CD14-positive monocyte (primary cell): ENCODE data around the gene ROBO1. TPM values are rescaled to one million over a fixed set of nuclear protein-coding genes. Genes with fewer than 3 reads are reported as not detected.

Experiments
- DNase-seq, 3 donors: peaks; one replicate each; pipeline ENCODE4 v3.0.0-alpha.2; 2011 to 2022
- H2AFZ ChIP-seq: 2 replicates; pipeline ENCODE4 v1.6.0; 2012; ENCODE audit warnings: mild to moderate bottlenecking, low read depth, low read length, inconsistent platforms; ENCODE audit not compliant: insufficient read depth, poor library complexity, severe bottlenecking
- H3K27ac ChIP-seq, 2 donors: 1 replicate in 1 of 2; 2 replicates in 1 of 2; pipeline ENCODE4 v1.5.1; 2012 to 2013; ENCODE audit warnings: low read length in 2 of 2, control low read depth in 1 of 2, inconsistent platforms in 1 of 2, low read depth in 1 of 2, mild to moderate bottlenecking in 1 of 2
- H3K27me3 ChIP-seq, 2 donors: one replicate each; pipeline versions ENCODE4 v1.6.0 to v1.6.1; 2011 to 2013; ENCODE audit warnings: low read length in 2 of 2; ENCODE audit not compliant: control insufficient read depth in 2 of 2, insufficient read depth in 2 of 2
- H3K36me3 ChIP-seq, 2 donors: replicated peaks in 1 of 2; 1 replicate in 1 of 2; 2 replicates in 1 of 2; pipeline versions ENCODE4 v1.5.1 to v1.6.1; 2012 to 2013; ENCODE audit warnings: low read length in 2 of 2, control low read depth in 1 of 2, inconsistent platforms in 1 of 2, mild to moderate bottlenecking in 1 of 2; ENCODE audit not compliant: insufficient read depth in 2 of 2, control insufficient read depth in 1 of 2
- H3K4me1 ChIP-seq, 2 donors: 1 replicate in 1 of 2; 2 replicates in 1 of 2; pipeline versions ENCODE4 v1.5.1 to v1.6.1; 2012 to 2013; ENCODE audit warnings: low read length in 2 of 2, control low read depth in 1 of 2, inconsistent platforms in 1 of 2, mild to moderate bottlenecking in 1 of 2, moderate library complexity in 1 of 2; ENCODE audit not compliant: insufficient read depth in 2 of 2, control insufficient read depth in 1 of 2
- H3K4me2 ChIP-seq: replicated peaks from 2 replicates; pipeline ENCODE3; 2012; ENCODE audit warnings: low read length, moderate library complexity, mild to moderate bottlenecking; ENCODE audit not compliant: poor library complexity, severe bottlenecking; ENCODE audit errors: extremely low read depth
- H3K4me3 ChIP-seq, 3 experiments: fragments of 200-600 bp in 1 of 3; sonication (generic) in 1 of 3; replicated peaks in 1 of 3; 1 replicate in 2 of 3; 2 replicates in 1 of 3; pipeline ENCODE4 v1.5.1; 2011 to 2013; ENCODE audit warnings: low read length in 3 of 3, mild to moderate bottlenecking in 3 of 3, control low read depth in 2 of 3, low read depth in 2 of 3, inconsistent platforms in 1 of 3, moderate library complexity in 1 of 3
- H3K79me2 ChIP-seq: 2 replicates; pipeline ENCODE4 v1.6.0; 2012; ENCODE audit warnings: mild to moderate bottlenecking, control low read depth, inconsistent platforms, low read length, moderate library complexity; ENCODE audit not compliant: insufficient read depth
- H3K9ac ChIP-seq: 2 replicates; pipeline ENCODE4 v1.6.0; 2017; ENCODE audit warnings: low read length, mild to moderate bottlenecking; ENCODE audit not compliant: insufficient read depth, poor library complexity, severe bottlenecking
- H3K9me3 ChIP-seq, 2 donors: replicated peaks in 1 of 2; 1 replicate in 1 of 2; 2 replicates in 1 of 2; pipeline versions ENCODE4 v1.5.1 to v1.6.1; 2012 to 2013; ENCODE audit warnings: low read length in 2 of 2, control low read depth in 1 of 2; ENCODE audit not compliant: control insufficient read depth in 1 of 2, insufficient read depth in 1 of 2
- H4K20me1 ChIP-seq: 2 replicates; pipeline ENCODE4 v1.6.0; 2012; ENCODE audit warnings: mild to moderate bottlenecking, low read length, control low read depth, moderate library complexity; ENCODE audit not compliant: insufficient read depth
- H3K27ac Mint-ChIP-seq, 7 donors: one replicate each; pipeline ENCODE4 v1.8.0; 2020; ENCODE audit warnings: mild to moderate bottlenecking in 7 of 7, mixed read lengths in 7 of 7, moderate library complexity in 6 of 7, inconsistent platforms in 2 of 7
- H3K27me3 Mint-ChIP-seq, 3 donors: one replicate each; pipeline ENCODE4 v1.8.0; 2021 to 2022; ENCODE audit warnings: low read depth in 3 of 3, mild to moderate bottlenecking in 3 of 3, mixed read lengths in 3 of 3, moderate library complexity in 3 of 3, inconsistent platforms in 1 of 3
- H3K36me3 Mint-ChIP-seq, 2 donors: one replicate each; pipeline ENCODE4 v1.8.0; 2020; ENCODE audit warnings: mixed read lengths in 2 of 2, inconsistent platforms in 1 of 2, mild to moderate bottlenecking in 1 of 2
- H3K4me1 Mint-ChIP-seq: one replicate; pipeline ENCODE4 v1.8.0; 2020; ENCODE audit warnings: mild to moderate bottlenecking, mixed read lengths
- H3K4me3 Mint-ChIP-seq, 2 donors: one replicate each; pipeline ENCODE4 v1.8.0; 2020; ENCODE audit warnings: mild to moderate bottlenecking in 2 of 2, mixed read lengths in 2 of 2, moderate library complexity in 1 of 2
- H3K9me3 Mint-ChIP-seq, 7 donors: one replicate each; pipeline ENCODE4 v1.8.0; 2020 to 2022; ENCODE audit warnings: mixed read lengths in 7 of 7, mild to moderate bottlenecking in 6 of 7, moderate library complexity in 6 of 7, inconsistent platforms in 2 of 7
- CTCF ChIP-seq: fragments of 200-600 bp; IDR thresholded peaks from one replicate; pipeline ENCODE4 v1.8.0; 2022; ENCODE audit warnings: antibody characterized with exemption, mild to moderate bottlenecking
- WGBS: methylation state at CpG from one replicate; pipeline ENCODE4 v1.1.5; 2013; ENCODE audit warnings: missing lambda C conversion rate; ENCODE audit not compliant: insufficient coverage; 5-methylcytosine and 5-hydroxymethylcytosine counted together
- intact Hi-C, 2 donors: fragments of 100-400 bp; cut with micrococcal nuclease; formaldehyde crosslinking; loops; one replicate each; pipeline versions ENCODE4 v1.15.0 to v1.15.1; 2023
- polyA plus RNA-seq, 3 donors: library from polyadenylated mRNA; depleted of rRNA in 1 of 3; unstranded in 2 of 3; stranded (reverse) in 1 of 3; fragments of 300-500 nt in 2 of 3; fragments of >200 nt in 1 of 3; fragmentation: Illumina TruSeq in 2 of 3; gene quantifications; 1 replicate in 2 of 3; 2 replicates in 1 of 3; pipeline ENCODE4 v1.2.3, GENCODE V29; 2012 to 2021

ROBO1 gene
- polyA plus RNA-seq, 3 donors = 0.09 to 0.10 TPM; not detected in 1

GRCh38 chr3:78670746-78671145 is 1097.1 kb downstream of the ROBO1 start:
- WGBS = no CpG with 5 or more reads among the region's 4 CpGs
- H3K4me2 ChIP-seq = no peak overlapping the region
- intact Hi-C loops = no loop called here
- H3K27ac ChIP-seq = no peak overlapping the region
- TF ChIP-seq CTCF = no peak
- H2AFZ ChIP-seq = no peak overlapping the region
- no peak for DNase-seq
- H3K4me3 Mint-ChIP-seq = no peak overlapping the region
- H3K79me2 ChIP-seq = no peaks in the 10 kb centered on the region
- H3K9me3 ChIP-seq = no peaks in the 10 kb centered on the region
- no peak overlapping the region for H3K4me3 ChIP-seq
- no peaks in the 10 kb centered on the region for H4K20me1 ChIP-seq
- H3K4me1 ChIP-seq = no peaks in the 10 kb centered on the region
- peaks cover 0 to 3% (median 0%) of the 10 kb centered on the region in 3 donors for H3K27me3 Mint-ChIP-seq
- H3K4me1 Mint-ChIP-seq = no peaks in the 10 kb centered on the region
- no peaks in the 10 kb centered on the region for H3K36me3 ChIP-seq
- peaks cover 0 to 9% (median 3%) of the 10 kb centered on the region in 7 donors for H3K9me3 Mint-ChIP-seq
- no peak overlapping the region for H3K9ac ChIP-seq
- no peaks in the 10 kb centered on the region for H3K36me3 Mint-ChIP-seq
- no peak overlapping the region for H3K27ac Mint-ChIP-seq
- no peaks in the 10 kb centered on the region for H3K27me3 ChIP-seq

- H3K4me3 Mint-ChIP-seq = no peak overlapping the region
- H3K27me3 Mint-ChIP-seq = peaks cover 0 to 3% (median 0%) of the 10 kb centered on the region in 3 donors
- intact Hi-C loops = no loop called here
- Histone ChIP-seq H2AFZ (no peak overlapping the region), H3K36me3 (no peaks in the 10 kb centered on the region), H3K9ac (no peak overlapping the region), H3K9me3 (no peaks in the 10 kb centered on the region), H3K4me3 (no peak overlapping the region), H3K27me3 (no peaks in the 10 kb centered on the region), H4K20me1 (no peaks in the 10 kb centered on the region), H3K4me1 (no peaks in the 10 kb centered on the region), H3K4me2 (no peak overlapping the region), H3K79me2 (no peaks in the 10 kb centered on the region), H3K27ac (no peak overlapping the region)
- no peaks in the 10 kb centered on the region for H3K4me1 Mint-ChIP-seq
- H3K9me3 Mint-ChIP-seq = peaks cover 0 to 3% (median under 1%) of the 10 kb centered on the region in 7 donors
- TF ChIP-seq CTCF = no peak
- 87% methylated on average over 7 of the region's 7 CpGs for WGBS
- H3K36me3 Mint-ChIP-seq = no peaks in the 10 kb centered on the region
- DNase-seq = no peak
- peak overlapping the region in 1 of 7 donors; percentile 50 for H3K27ac Mint-ChIP-seq
Measured at GRCh38 chr3:78670094-78670493, 1097.7 kb downstream of the ROBO1 start.
